Fibroblast of the aortic adventitia (primary cell): ENCODE measurements around the gene LIG1. TPM values are rescaled to one million over a fixed set of nuclear protein-coding genes. Genes with fewer than 3 reads are reported as not detected.

Source experiments
- DNase-seq: peaks from one replicate; pipeline ENCODE4 v3.0.0-alpha.2; 2010; ENCODE audit warnings: low read depth
- H3K4me3 ChIP-seq: 2 replicates; pipeline ENCODE4 v1.5.1; 2011; ENCODE audit warnings: low read depth, mild to moderate bottlenecking, control low read depth, low read length, moderate library complexity
- CTCF ChIP-seq: IDR thresholded peaks from 2 replicates; pipeline ENCODE4 v1.5.1; 2011; ENCODE audit warnings: mild to moderate bottlenecking, low read length, control low read depth, inconsistent platforms; ENCODE audit not compliant: insufficient read depth
- total RNA-seq: library from RNA; depleted of rRNA; stranded (reverse); fragments of >200 nt; gene quantifications from 2 replicates; pipeline ENCODE4 v1.2.3, GENCODE V29; 2012; ENCODE audit warnings: low replicate concordance

LIG1 gene
- total RNA-seq, 1 donor: 27.3 TPM

- H3K4me3 ChIP-seq: no peak overlapping the region
- TF ChIP-seq CTCF: peak; percentile 55
- peak; percentile 19 for DNase-seq
Observed at GRCh38 chr19:48194041-48194843, 24.1 kb upstream of the LIG1 start.

GRCh38 chr19:48192750-48193149 lies 22.6 kb upstream of the LIG1 start:
- TF ChIP-seq CTCF: no peak
- DNase-seq: no peak
- no peak overlapping the region for H3K4me3 ChIP-seq

- no peak overlapping the region for H3K4me3 ChIP-seq
- TF ChIP-seq CTCF: no peak
- DNase-seq: no peak
Observed at GRCh38 chr19:48190885-48191284, 20.7 kb upstream of the LIG1 start.

DNA sequence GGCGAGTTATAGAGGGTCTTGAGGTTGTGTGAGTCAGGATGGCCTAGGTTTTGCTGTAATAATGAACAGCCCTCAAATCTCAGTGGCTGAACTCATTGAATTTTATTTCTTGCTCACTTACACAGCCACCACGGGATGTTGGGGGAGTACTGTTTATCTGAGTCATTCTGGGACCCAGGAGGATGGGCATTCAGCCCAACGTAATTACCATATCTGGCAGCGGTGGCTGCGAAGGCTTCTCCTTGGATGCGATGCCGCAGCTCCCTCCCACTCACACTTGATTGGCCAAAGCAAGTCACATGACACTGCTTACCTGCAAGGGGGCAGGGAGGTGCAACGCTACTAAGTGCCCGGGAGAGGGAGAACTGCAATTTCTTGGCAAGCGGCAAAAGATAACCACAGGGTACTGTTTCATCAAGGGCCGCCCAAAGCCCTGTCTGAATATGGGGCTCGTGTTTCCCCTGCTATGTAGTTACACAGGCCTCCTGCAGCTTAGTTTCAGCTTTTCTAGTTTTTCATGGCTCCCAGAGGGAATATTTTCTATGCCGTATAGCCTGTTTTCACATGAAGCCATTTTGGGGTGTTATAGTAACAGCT lies 20.2 kb upstream of the LIG1 start:
- no peak for DNase-seq
- no peak overlapping the region for H3K4me3 ChIP-seq
- no peak for TF ChIP-seq CTCF

- DNase-seq: no peak
- no peak for TF ChIP-seq CTCF
- H3K4me3 ChIP-seq: no peak overlapping the region
Observed at GRCh38 chr19:48186541-48186991, 16.4 kb upstream of the LIG1 start.

- H3K4me3 ChIP-seq: no peak overlapping the region
- DNase-seq: no peak
- TF ChIP-seq CTCF: no peak
Observed at GRCh38 chr19:48186015-48186414, 15.9 kb upstream of the LIG1 start.

- DNase-seq: no peak
- H3K4me3 ChIP-seq: no peak overlapping the region
- TF ChIP-seq CTCF: no peak
Observed at GRCh38 chr19:48183356-48183755, 13.2 kb upstream of the LIG1 start.
